BJ (cell line): ENCODE results near the gene NRROS. TPM values are rescaled to one million over a fixed set of nuclear protein-coding genes. Genes with fewer than 3 reads are reported as not detected.

Source experiments
- CTCF ChIA-PET: fragments of 350-600 bp; formaldehyde crosslinking; extraction: SDS; loops from one replicate; lab custom pipeline; 2021; ENCODE audit warnings: antibody characterized with exemption, inconsistent platforms; lab: Yijun Ruan, JAX
- POLR2A ChIA-PET: fragments of 300-600 bp; sonication (Branson Sonifier 250); formaldehyde crosslinking; extraction: SDS; loops from one replicate; lab custom pipeline; 2021; ENCODE audit warnings: antibody characterized with exemption; lab: Charles Lee
- DNase-seq: peaks from one replicate; pipeline ENCODE4 v3.0.0-alpha.2; 2011; ENCODE audit warnings: low read depth
- H3K27me3 ChIP-seq: 2 replicates; pipeline ENCODE4 v1.6.0; 2011; ENCODE audit warnings: low read length; ENCODE audit not compliant: control insufficient read depth, insufficient read depth
- H3K36me3 ChIP-seq: 2 replicates; pipeline ENCODE4 v1.5.1; 2011; ENCODE audit warnings: low read length; ENCODE audit not compliant: control insufficient read depth, insufficient read depth
- H3K4me3 ChIP-seq: 2 replicates; pipeline ENCODE4 v1.5.1; 2011; ENCODE audit warnings: low read depth, mild to moderate bottlenecking, control low read depth, low read length
- CTCF ChIP-seq: IDR thresholded peaks from 2 replicates; pipeline ENCODE4 v1.5.1; 2011; ENCODE audit warnings: low read depth, mild to moderate bottlenecking, control low read depth, inconsistent platforms, low read length, moderate library complexity; ENCODE audit not compliant: insufficient read depth
- polyA plus RNA-seq: library from polyadenylated mRNA; depleted of rRNA; stranded (reverse); fragments of >200 nt; gene quantifications from 2 replicates; pipeline ENCODE4 v1.2.3, GENCODE V29; 2011

NRROS gene
- polyA plus RNA-seq, 1 experiment = 0.07 TPM

- CTCF ChIA-PET = interaction anchor here (1.3 kb wide), 1 partner anchor 15 kb away, joined by 4 read pairs; no protein-coding TSS in a partner anchor
- H3K4me3 ChIP-seq = no peak overlapping the region
- no peaks in the 10 kb centered on the region for H3K36me3 ChIP-seq
- no peak for TF ChIP-seq CTCF
- POLR2A ChIA-PET = no interaction called here
- no peak for DNase-seq
- H3K27me3 ChIP-seq = peaks cover 4% of the 10 kb centered on the region; the same call in 1 of the 2 replicates
Measured at GRCh38 chr3:196624067-196624790, 15.3 kb upstream of the NRROS start.

GRCh38 chr3:196624907-196625306 is 14.6 kb upstream of the NRROS start:
- POLR2A ChIA-PET = no interaction called here
- Histone ChIP-seq H3K4me3 (no peak overlapping the region), H3K27me3 (peaks cover 4% of the 10 kb centered on the region; the same call in 1 of the 2 replicates), H3K36me3 (no peaks in the 10 kb centered on the region)
- TF ChIP-seq CTCF = no peak
- DNase-seq = no peak
- CTCF ChIA-PET = no interaction called here

- H3K4me3 ChIP-seq = no peak overlapping the region
- H3K36me3 ChIP-seq = no peaks in the 10 kb centered on the region
- TF ChIP-seq CTCF = no peak
- CTCF ChIA-PET = no interaction called here
- H3K27me3 ChIP-seq = peaks cover 4% of the 10 kb centered on the region; the same call in 1 of the 2 replicates
- DNase-seq = no peak
- POLR2A ChIA-PET = no interaction called here
Measured at GRCh38 chr3:196625331-196625730, 14.2 kb upstream of the NRROS start.

GRCh38 chr3:196627918-196628231 is 11.6 kb upstream of the NRROS start:
- no peak for TF ChIP-seq CTCF
- no peaks in the 10 kb centered on the region for H3K36me3 ChIP-seq
- H3K27me3 ChIP-seq = peaks cover 4% of the 10 kb centered on the region; the same call in 1 of the 2 replicates
- ChIA-PET CTCF (no interaction called here), POLR2A (no interaction called here)
- H3K4me3 ChIP-seq = no peak overlapping the region
- DNase-seq = no peak

GRCh38 chr3:196629228-196629627 is 10.3 kb upstream of the NRROS start:
- no peak for TF ChIP-seq CTCF

More at GRCh38 chr3:196629228-196629627, 10.3 kb upstream of the NRROS start:
- no peak overlapping the region for H3K4me3 ChIP-seq
- ChIA-PET POLR2A (no interaction called here), CTCF (interaction anchor here (1.1 to 1.2 kb wide), 2 partner anchors 19 to 28 kb away, joined by 3 to 4 read pairs; no protein-coding TSS in a partner anchor)
- H3K27me3 ChIP-seq = peaks cover 4% of the 10 kb centered on the region; the same call in 1 of the 2 replicates
- H3K36me3 ChIP-seq = no peaks in the 10 kb centered on the region
- no peak for DNase-seq
